Fibroblast of lung (primary cell): ENCODE results near the gene ARHGEF7. TPM values are rescaled to one million over a fixed set of nuclear protein-coding genes. Genes with fewer than 3 reads are reported as not detected.

Source experiments
- DNase-seq, 2 donors: peaks; one replicate each; pipeline versions ENCODE4 v3.0.0 to v3.0.0-alpha.2; 2010; ENCODE audit warnings: low read depth in 2 of 2
- H2AFZ ChIP-seq: 2 replicates; pipeline ENCODE4 v1.5.1; 2012; ENCODE audit warnings: low read length, control low read depth, inconsistent platforms
- H3K27ac ChIP-seq: 2 replicates; pipeline ENCODE4 v1.5.1; 2011; ENCODE audit warnings: low read length, control low read depth; ENCODE audit not compliant: insufficient read depth
- H3K27me3 ChIP-seq: 2 replicates; pipeline ENCODE4 v1.5.1; 2011; ENCODE audit warnings: mild to moderate bottlenecking, low read length; ENCODE audit not compliant: control insufficient read depth, insufficient read depth
- H3K36me3 ChIP-seq: 2 replicates; pipeline ENCODE4 v1.5.1; 2011; ENCODE audit warnings: low read length; ENCODE audit not compliant: control insufficient read depth, insufficient read depth
- H3K4me1 ChIP-seq: 2 replicates; pipeline ENCODE4 v1.5.1; 2011; ENCODE audit warnings: low read length; ENCODE audit not compliant: control insufficient read depth, insufficient read depth; ENCODE audit errors: extremely low read depth
- H3K4me2 ChIP-seq: 2 replicates; pipeline ENCODE4 v1.5.1; 2011; ENCODE audit warnings: low read length, control low read depth; ENCODE audit not compliant: insufficient read depth; ENCODE audit errors: extremely low read depth
- H3K4me3 ChIP-seq, 4 experiments: fragments of 200-600 bp in 1 of 4; sonication (generic) in 1 of 4; replicated peaks in 1 of 4; 2 replicates each; pipeline ENCODE4 v1.5.1; 2011 to 2016; ENCODE audit warnings: low read length in 4 of 4, low read depth in 3 of 4, mild to moderate bottlenecking in 3 of 4, control low read depth in 2 of 4, inconsistent platforms in 1 of 4, mixed read lengths in 1 of 4; ENCODE audit not compliant: insufficient read depth in 1 of 4; ENCODE audit errors: control extremely low read depth in 1 of 4
- H3K79me2 ChIP-seq: 2 replicates; pipeline ENCODE4 v1.5.1; 2012; ENCODE audit warnings: mild to moderate bottlenecking, low read length, inconsistent platforms; ENCODE audit not compliant: control insufficient read depth, insufficient read depth
- H3K9ac ChIP-seq: 2 replicates; pipeline ENCODE4 v1.5.1; 2011; ENCODE audit warnings: mild to moderate bottlenecking, low read length, control low read depth; ENCODE audit not compliant: insufficient read depth
- H3K9me3 ChIP-seq: 2 replicates; pipeline ENCODE4 v1.5.1; 2012; ENCODE audit warnings: low read depth, low read length; ENCODE audit not compliant: control insufficient read depth, insufficient read depth
- H4K20me1 ChIP-seq: 2 replicates; pipeline ENCODE4 v1.5.1; 2011; ENCODE audit warnings: low read length; ENCODE audit not compliant: control insufficient read depth, insufficient read depth; ENCODE audit errors: extremely low read depth
- EZH2 ChIP-seq: IDR thresholded peaks from 2 replicates; pipeline ENCODE4 v1.5.1; 2012; ENCODE audit warnings: low read length, control low read depth, mild to moderate bottlenecking; ENCODE audit errors: missing control alignments
- polyA plus RNA-seq, 2 donors: library from polyadenylated mRNA; depleted of rRNA in 1 of 2; stranded (reverse) in 1 of 2; unstranded in 1 of 2; fragments of >200 nt; gene quantifications; 2 replicates each; pipeline ENCODE4 v1.2.1, GENCODE V29; 2011 to 2012; ENCODE audit warnings: missing spikeins in 1 of 2
- total RNA-seq: library from RNA; depleted of rRNA; stranded (reverse); fragments of >200 nt; gene quantifications from 2 replicates; pipeline ENCODE4 v1.2.1, GENCODE V29; 2014
- TF ChIP-seq, protein P1 (sequence below), 2 donors: IDR thresholded peaks in 1 of 2; conservative IDR thresholded peaks in 1 of 2; 1 replicate in 1 of 2; 2 replicates in 1 of 2; pipeline ENCODE4 v1.5.1; 2011 to 2012; ENCODE audit warnings: low read length in 2 of 2, control low read depth in 1 of 2, inconsistent platforms in 1 of 2, low read depth in 1 of 2, mild to moderate bottlenecking in 1 of 2

Gene ARHGEF7
- total and polyA plus RNA-seq, 2 donors (not counting 1 experiment from before 2014, with no cell fraction given), result 29.1 to 42.8 TPM

DNA sequence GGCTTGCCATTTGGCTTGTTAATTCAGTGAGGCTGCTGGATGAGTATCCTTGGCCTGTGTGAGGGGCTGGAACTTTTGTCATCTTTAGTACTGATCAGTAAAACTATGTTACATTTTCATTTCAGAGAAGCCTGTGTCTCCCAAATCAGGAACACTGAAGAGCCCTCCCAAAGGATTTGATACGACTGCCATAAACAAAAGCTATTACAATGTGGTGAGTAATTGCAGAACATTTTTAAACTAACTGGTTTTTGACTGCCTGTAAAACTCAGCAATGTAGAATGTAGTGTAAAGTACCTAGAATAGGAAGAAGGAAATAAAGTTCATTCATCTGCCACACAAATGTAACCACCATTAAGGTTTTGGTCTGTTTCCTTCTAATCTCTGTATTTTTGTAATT, 118.0 kb downstream of the ARHGEF7 start:
- Histone ChIP-seq H3K9ac (no peak overlapping the region), H3K79me2 (peaks cover 4% of the 10 kb centered on the region), H3K4me2 (peak overlapping the region; percentile 37), H3K27me3 (no peaks in the 10 kb centered on the region), H4K20me1 (peaks cover 1% of the 10 kb centered on the region), H3K36me3 (peaks cover 2% of the 10 kb centered on the region), H3K9me3 (no peaks in the 10 kb centered on the region), H2AFZ (no peak overlapping the region), H3K4me3 (no peak overlapping the region), H3K27ac (no peak overlapping the region), H3K4me1 (peaks cover 3% of the 10 kb centered on the region)
- TF ChIP-seq EZH2, result no peak
- TF ChIP-seq, protein P1, sequence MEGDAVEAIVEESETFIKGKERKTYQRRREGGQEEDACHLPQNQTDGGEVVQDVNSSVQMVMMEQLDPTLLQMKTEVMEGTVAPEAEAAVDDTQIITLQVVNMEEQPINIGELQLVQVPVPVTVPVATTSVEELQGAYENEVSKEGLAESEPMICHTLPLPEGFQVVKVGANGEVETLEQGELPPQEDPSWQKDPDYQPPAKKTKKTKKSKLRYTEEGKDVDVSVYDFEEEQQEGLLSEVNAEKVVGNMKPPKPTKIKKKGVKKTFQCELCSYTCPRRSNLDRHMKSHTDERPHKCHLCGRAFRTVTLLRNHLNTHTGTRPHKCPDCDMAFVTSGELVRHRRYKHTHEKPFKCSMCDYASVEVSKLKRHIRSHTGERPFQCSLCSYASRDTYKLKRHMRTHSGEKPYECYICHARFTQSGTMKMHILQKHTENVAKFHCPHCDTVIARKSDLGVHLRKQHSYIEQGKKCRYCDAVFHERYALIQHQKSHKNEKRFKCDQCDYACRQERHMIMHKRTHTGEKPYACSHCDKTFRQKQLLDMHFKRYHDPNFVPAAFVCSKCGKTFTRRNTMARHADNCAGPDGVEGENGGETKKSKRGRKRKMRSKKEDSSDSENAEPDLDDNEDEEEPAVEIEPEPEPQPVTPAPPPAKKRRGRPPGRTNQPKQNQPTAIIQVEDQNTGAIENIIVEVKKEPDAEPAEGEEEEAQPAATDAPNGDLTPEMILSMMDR (conservative IDR thresholded peaks at IDR 0.05 in 1 of 2, IDR thresholded peaks at IDR 0.05 in 1 of 2; ENCODE audit: low read depth in 1 of 2, low read length in 2 of 2), result no peak
- DNase-seq, result no peak

DNA sequence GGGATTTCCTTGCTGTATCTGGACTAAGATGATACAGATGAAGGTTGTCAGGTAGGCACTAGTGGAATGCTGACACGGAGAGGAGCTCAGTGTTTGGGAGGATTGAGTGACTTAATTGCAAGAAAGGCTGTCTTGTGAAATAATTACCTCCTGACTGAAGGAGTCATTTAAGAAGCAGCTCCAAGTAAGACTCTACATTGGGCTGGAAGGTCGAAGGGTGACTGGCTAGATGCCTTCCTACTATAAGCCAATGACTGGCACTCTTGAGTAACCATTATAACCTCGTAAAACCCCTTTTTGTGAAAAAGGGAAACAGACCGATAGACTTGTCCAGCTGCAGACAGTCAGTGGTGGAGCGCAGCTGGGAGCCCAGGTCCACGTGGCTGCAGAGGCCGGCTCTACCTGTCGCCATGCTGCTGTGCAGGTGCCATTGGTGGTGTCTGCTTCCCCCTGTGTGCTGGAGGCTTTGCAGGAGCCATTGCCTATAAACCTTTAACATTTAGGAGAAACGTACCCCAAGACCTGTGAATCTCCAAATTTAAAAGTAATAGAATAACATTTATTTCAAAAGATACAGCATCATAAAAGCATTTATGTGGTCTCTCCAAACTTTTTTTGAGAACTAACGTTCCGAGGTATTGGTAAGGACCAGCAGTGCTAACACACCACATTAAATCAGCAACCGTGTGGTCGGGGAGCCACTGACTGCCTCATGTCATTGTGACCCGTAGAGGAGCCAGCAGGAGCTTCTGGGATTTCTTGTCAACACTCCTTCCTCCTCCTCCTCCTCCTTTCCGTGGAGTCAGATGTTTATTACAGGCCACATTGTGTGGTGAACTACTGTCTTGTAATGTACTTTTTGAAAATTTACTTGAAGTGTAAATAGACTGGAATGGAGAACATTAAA, 124.9 kb downstream of the ARHGEF7 start:
- Histone ChIP-seq H4K20me1 (no peaks in the 10 kb centered on the region), H3K79me2 (no peaks in the 10 kb centered on the region), H2AFZ (no peak overlapping the region), H3K27ac (no peak overlapping the region), H3K27me3 (no peaks in the 10 kb centered on the region), H3K4me2 (no peak overlapping the region), H3K4me1 (no peaks in the 10 kb centered on the region), H3K36me3 (peaks cover 2% of the 10 kb centered on the region), H3K9ac (no peak overlapping the region), H3K4me3 (no peak overlapping the region), H3K9me3 (no peaks in the 10 kb centered on the region)
- peak in 1 of 2 donors; percentile 25 for DNase-seq
- no peak for TF ChIP-seq EZH2
- TF ChIP-seq, protein P1 (conservative IDR thresholded peaks at IDR 0.05 in 1 of 2, IDR thresholded peaks at IDR 0.05 in 1 of 2; ENCODE audit: low read depth in 1 of 2, low read length in 2 of 2), result no peak

DNA sequence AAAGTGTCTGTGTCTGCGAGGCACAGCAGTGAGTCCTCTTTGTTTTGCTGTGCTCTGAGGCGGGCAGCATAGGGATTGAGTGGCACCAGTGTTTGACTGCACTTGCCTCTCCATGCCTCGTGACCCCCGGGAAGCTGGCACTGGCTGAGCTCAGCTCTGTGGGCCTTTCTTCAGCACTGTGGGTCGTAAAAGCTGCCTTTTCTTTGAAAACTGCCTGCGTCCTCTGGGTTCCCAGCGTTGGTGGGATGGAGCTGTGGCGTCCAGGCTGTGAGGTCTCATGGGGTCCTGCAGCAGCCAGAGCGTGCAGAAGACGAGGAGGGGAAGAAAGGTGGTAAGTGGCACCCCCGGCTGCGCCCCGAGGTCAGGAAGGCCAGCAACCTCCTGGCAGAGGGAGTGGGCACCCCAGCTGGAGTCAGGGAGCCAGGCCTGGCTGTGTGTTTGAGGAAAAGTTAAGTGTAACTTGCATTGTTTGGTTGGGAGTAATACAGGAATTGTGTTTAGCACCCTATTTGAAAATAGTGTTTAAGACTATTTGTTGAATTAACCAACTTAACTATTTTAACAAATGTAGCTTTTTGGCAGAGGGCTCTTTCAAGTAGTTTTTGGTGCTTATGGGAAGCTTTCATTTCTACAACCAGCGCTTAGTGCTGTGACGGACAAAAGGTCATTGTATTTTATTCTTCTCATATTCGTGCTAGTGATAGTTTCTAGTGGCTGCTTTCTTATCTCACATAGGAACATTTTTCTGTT, 126.1 kb downstream of the ARHGEF7 start:
- Histone ChIP-seq H4K20me1 (no peaks in the 10 kb centered on the region), H3K4me2 (no peak overlapping the region), H3K79me2 (no peaks in the 10 kb centered on the region), H3K27ac (no peak overlapping the region), H2AFZ (no peak overlapping the region), H3K4me3 (no peak overlapping the region), H3K36me3 (peaks cover 2% of the 10 kb centered on the region), H3K9me3 (no peaks in the 10 kb centered on the region), H3K27me3 (no peaks in the 10 kb centered on the region), H3K9ac (no peak overlapping the region), H3K4me1 (no peaks in the 10 kb centered on the region)
- TF ChIP-seq, protein P1 (conservative IDR thresholded peaks at IDR 0.05 in 1 of 2, IDR thresholded peaks at IDR 0.05 in 1 of 2; ENCODE audit: low read depth in 1 of 2, low read length in 2 of 2), result no peak
- TF ChIP-seq EZH2, result no peak
- DNase-seq, result no peak
